ENCODE data around the gene GCNT4. TPM values are rescaled to one million over a fixed set of nuclear protein-coding genes. Genes with fewer than 3 reads are reported as not detected.
"Not testable (repeated sequence)": the region's sequence is repeated elsewhere in the genome, so short reads cannot be mapped to it uniquely, and the experiment has no call there.

Gene GCNT4
- 10 to 100 TPM in 1 of 4 donors, 1 to 10 TPM in 3; 1.1 to 12.5 (median 2.7) TPM for total RNA-seq

GRCh38 chr5:75052192-75053053, at the start of gene GCNT4:
Gene GCNT4 (minus strand): TSS chr5:75052558. CDS start chr5:75030037, 22,521 bp downstream.
- H3K4me1 ChIP-seq, result peaks cover 11 to 40% (median 34%) of the 10 kb centered on the region in 4 donors
- TF ChIP-seq POLR2AphosphoS5 (IDR thresholded peaks at IDR 0.05) (no peak), POLR2A (IDR thresholded peaks at IDR 0.05) (no peak), CTCF (IDR thresholded peaks at IDR 0.05) (no peak), EP300 (IDR thresholded peaks at IDR 0.05; ENCODE audit: low read depth) (no peak)
- peak within 1 kb of the TSS; percentile 78 to 95 (median 90) for H3K27ac ChIP-seq
- H3K9me3 ChIP-seq, result no peaks in the 10 kb centered on the region
- H3K36me3 ChIP-seq, result no peaks in the 10 kb centered on the region
- 2 to 6% methylated on average over 9 to 43 of the region's 74 CpGs for WGBS, 2 donors (ENCODE audit: low coverage in 1 of 2)
- H3K27me3 ChIP-seq, result no peaks in the 10 kb centered on the region
- peak within 1 kb of the TSS; percentile 70 to 93 (median 89) for H3K4me3 ChIP-seq
- in situ Hi-C loops (cut with MboI; ENCODE audit: low pct_ligation_motif_present in 1 of 4, low pct_unique_long_range_greater_than_20kb in 1 of 4, low sequenced_read_pairs in 3 of 4), result no loop called here
- DNase-seq, result peak; percentile 38
- intact Hi-C loops (cut with DNase I; ENCODE audit: low total_unique reads), result loop anchor here (10.0 kb wide), 1 partner anchor 622 kb away; no protein-coding TSS in a partner anchor

GRCh38 chr5:75095956-75096355, 43.6 kb upstream of the GCNT4 start:
- H3K9me3 ChIP-seq; DNase-seq; H3K27me3 ChIP-seq; intact Hi-C loops (cut with DNase I; ENCODE audit: low total_unique reads); H3K4me1 ChIP-seq; H3K27ac ChIP-seq; H3K36me3 ChIP-seq; H3K4me3 ChIP-seq; in situ Hi-C loops (cut with MboI; ENCODE audit: low pct_ligation_motif_present in 1 of 4, low pct_unique_long_range_greater_than_20kb in 1 of 4, low sequenced_read_pairs in 3 of 4): not testable (repeated sequence)
- WGBS, 2 donors (ENCODE audit: low coverage in 1 of 2), result 56 to 57% methylated on average over 3 of the region's 3 CpGs

- no peak for DNase-seq
- Histone ChIP-seq H3K27ac (no peak overlapping the region), H3K27me3 (no peaks in the 10 kb centered on the region), H3K4me3 (no peak overlapping the region), H3K36me3 (no peaks in the 10 kb centered on the region), H3K4me1 (no peaks in the 10 kb centered on the region), H3K9me3 (no peaks in the 10 kb centered on the region)
- intact Hi-C loops (cut with DNase I; ENCODE audit: low total_unique reads), result no loop called here
- in situ Hi-C loops (cut with MboI; ENCODE audit: low pct_ligation_motif_present in 1 of 4, low pct_unique_long_range_greater_than_20kb in 1 of 4, low sequenced_read_pairs in 3 of 4), result no loop called here
- 92% methylated on average over 3 of the region's 3 CpGs; no CpG with 5 or more reads in 1 of the 2 donors for WGBS, 2 donors (ENCODE audit: low coverage in 1 of 2)
- TF ChIP-seq POLR2AphosphoS5 (IDR thresholded peaks at IDR 0.05) (no peak), EP300 (IDR thresholded peaks at IDR 0.05; ENCODE audit: low read depth) (no peak), CTCF (IDR thresholded peaks at IDR 0.05) (no peak), POLR2A (IDR thresholded peaks at IDR 0.05) (no peak)
Observed at GRCh38 chr5:75091597-75091996, 39.2 kb upstream of the GCNT4 start.

- Histone ChIP-seq H3K27ac (no peak overlapping the region), H3K36me3 (no peaks in the 10 kb centered on the region), H3K4me1 (no peaks in the 10 kb centered on the region), H3K27me3 (no peaks in the 10 kb centered on the region), H3K9me3 (no peaks in the 10 kb centered on the region), H3K4me3 (no peak overlapping the region)
- TF ChIP-seq POLR2A (IDR thresholded peaks at IDR 0.05), result no peak
- TF ChIP-seq CTCF (IDR thresholded peaks at IDR 0.05), result no peak
- no peak for TF ChIP-seq EP300 (IDR thresholded peaks at IDR 0.05; ENCODE audit: low read depth)
- TF ChIP-seq POLR2AphosphoS5 (IDR thresholded peaks at IDR 0.05), result no peak
- intact Hi-C loops (cut with DNase I; ENCODE audit: low total_unique reads), result no loop called here
- 81 to 82% methylated on average over 1 of the region's 1 CpG for WGBS, 2 donors (ENCODE audit: low coverage in 1 of 2)
- DNase-seq, result no peak
- in situ Hi-C loops (cut with MboI; ENCODE audit: low pct_ligation_motif_present in 1 of 4, low pct_unique_long_range_greater_than_20kb in 1 of 4, low sequenced_read_pairs in 3 of 4), result no loop called here
Observed at GRCh38 chr5:75089662-75090061, 37.3 kb upstream of the GCNT4 start.

All from transverse colon (tissue), 4 donors.